ENCODE data around the gene RLN1. TPM values are rescaled to one million over a fixed set of nuclear protein-coding genes. Genes with fewer than 3 reads are reported as not detected.

Gene RLN1
- total RNA-seq, 1 donor from 2014 or later: not detected

DNA sequence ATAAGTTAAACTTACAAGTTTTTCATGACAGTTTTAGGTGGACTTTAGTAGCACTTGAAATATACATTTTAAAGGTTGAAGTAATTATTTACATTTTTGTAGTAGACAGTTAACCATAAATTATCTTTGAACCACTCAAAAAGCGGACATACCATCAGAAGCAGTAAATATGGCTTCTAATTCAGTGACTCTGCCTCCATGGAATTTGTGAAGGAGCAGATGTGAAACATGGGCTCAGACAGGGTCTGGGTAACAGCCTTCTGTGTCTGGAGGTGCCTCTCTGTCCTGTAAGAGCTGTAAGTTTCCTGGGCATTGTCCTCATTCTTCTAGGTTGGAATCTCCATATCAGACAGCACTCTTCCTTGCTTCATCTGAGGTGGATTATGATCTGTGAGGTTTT is 47.5 kb downstream of the RLN1 start:
- TF ChIP-seq, protein P1, sequence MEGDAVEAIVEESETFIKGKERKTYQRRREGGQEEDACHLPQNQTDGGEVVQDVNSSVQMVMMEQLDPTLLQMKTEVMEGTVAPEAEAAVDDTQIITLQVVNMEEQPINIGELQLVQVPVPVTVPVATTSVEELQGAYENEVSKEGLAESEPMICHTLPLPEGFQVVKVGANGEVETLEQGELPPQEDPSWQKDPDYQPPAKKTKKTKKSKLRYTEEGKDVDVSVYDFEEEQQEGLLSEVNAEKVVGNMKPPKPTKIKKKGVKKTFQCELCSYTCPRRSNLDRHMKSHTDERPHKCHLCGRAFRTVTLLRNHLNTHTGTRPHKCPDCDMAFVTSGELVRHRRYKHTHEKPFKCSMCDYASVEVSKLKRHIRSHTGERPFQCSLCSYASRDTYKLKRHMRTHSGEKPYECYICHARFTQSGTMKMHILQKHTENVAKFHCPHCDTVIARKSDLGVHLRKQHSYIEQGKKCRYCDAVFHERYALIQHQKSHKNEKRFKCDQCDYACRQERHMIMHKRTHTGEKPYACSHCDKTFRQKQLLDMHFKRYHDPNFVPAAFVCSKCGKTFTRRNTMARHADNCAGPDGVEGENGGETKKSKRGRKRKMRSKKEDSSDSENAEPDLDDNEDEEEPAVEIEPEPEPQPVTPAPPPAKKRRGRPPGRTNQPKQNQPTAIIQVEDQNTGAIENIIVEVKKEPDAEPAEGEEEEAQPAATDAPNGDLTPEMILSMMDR (IDR thresholded peaks at IDR 0.05): no peak
- intact Hi-C loops (cut with DNase I): no loop called here

DNA sequence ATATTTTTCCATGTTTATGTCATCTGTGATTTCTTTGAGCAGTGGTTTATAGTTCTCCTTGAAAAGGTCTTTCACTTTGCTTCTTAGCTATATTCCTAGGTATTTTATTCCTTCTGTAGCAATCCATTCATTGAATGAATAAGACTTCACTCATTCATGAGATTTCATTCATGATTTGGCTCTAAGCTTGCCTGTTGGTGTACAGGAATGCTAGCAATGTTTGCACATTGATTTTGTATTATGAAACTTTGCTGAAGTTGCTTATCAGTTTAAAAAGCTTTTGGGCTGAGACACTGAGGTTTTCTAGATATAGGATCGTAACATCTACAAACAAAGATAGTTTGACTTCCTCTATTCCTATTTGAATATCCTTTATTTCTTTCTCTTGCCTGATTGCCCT is 51.1 kb downstream of the RLN1 start:
- no peak overlapping the region for H3K4me3 ChIP-seq
- ATAC-seq: no peak
- no peaks in the 10 kb centered on the region for H3K27me3 ChIP-seq
- intact Hi-C loops (cut with DNase I): no loop called here
- H3K9me3 ChIP-seq: no peaks in the 10 kb centered on the region
- TF ChIP-seq, protein P1 (IDR thresholded peaks at IDR 0.05): no peak
- H3K36me3 ChIP-seq: no peaks in the 10 kb centered on the region
- H3K27ac ChIP-seq: no peak overlapping the region
- DNase-seq: no peak
- no peaks in the 10 kb centered on the region for H3K4me1 ChIP-seq

More for the DNA sequence above, 47.5 kb downstream of the RLN1 start:
- Histone ChIP-seq H3K27ac (no peak overlapping the region), H3K27me3 (no peaks in the 10 kb centered on the region), H3K4me3 (no peak overlapping the region), H3K4me1 (no peaks in the 10 kb centered on the region), H3K9me3 (no peaks in the 10 kb centered on the region), H3K36me3 (no peaks in the 10 kb centered on the region)
- DNase-seq: no peak
- ATAC-seq: no peak

DNA sequence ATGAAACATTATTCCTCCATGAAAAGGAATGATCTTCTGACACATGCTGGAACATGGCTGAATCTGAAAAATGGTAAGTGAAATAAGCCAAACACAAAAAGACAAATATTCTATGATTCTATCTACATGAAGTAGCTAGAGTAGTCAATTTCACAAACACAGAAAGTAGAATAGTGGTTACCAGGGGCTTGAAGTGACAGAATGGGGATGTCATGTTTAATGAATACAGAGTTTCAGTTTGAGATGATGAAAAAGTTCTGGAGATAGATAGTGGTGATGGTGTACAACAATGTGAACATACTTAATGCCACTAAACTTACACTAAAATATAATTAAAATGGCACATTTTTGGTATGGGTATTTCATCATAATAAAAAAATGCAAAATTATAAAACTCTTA is 53.4 kb downstream of the RLN1 start:
- no peaks in the 10 kb centered on the region for H3K36me3 ChIP-seq
- intact Hi-C loops (cut with DNase I): no loop called here

More for the DNA sequence above, 53.4 kb downstream of the RLN1 start:
- Histone ChIP-seq H3K27me3 (no peaks in the 10 kb centered on the region), H3K27ac (no peak overlapping the region), H3K9me3 (no peaks in the 10 kb centered on the region), H3K4me3 (no peak overlapping the region), H3K4me1 (no peaks in the 10 kb centered on the region)
- TF ChIP-seq, protein P1 (IDR thresholded peaks at IDR 0.05): no peak
- ATAC-seq (no peak), DNase-seq (no peak)

Other genes with a start within 250 kb of the RLN1 start
- gene INSL6, start 154.2 kb downstream of the RLN1 start, total RNA-seq: not detected
- not detected for gene INSL4, start 108.5 kb downstream of the RLN1 start, total RNA-seq
- gene RLN2, start 35.2 kb downstream of the RLN1 start, total RNA-seq: not detected
- gene PLGRKT, start 98.0 kb upstream of the RLN1 start, total RNA-seq: 18.0 TPM
- 25.9 TPM for gene CD274, start 110.7 kb upstream of the RLN1 start, total RNA-seq
- 6.3 TPM for gene PDCD1LG2, start 170.7 kb upstream of the RLN1 start, total RNA-seq